ENCODE data around the gene CCL19. TPM values are rescaled to one million over a fixed set of nuclear protein-coding genes. Genes with fewer than 3 reads are reported as not detected.
A peak's percentile ranks its signal among the peaks of the same experiment; 100 is the strongest.
"Not testable (repeated sequence)": the region's sequence is repeated elsewhere in the genome, so short reads cannot be mapped to it uniquely, and the experiment has no call there.

Gene CCL19
- polyA plus RNA-seq (ENCODE audit: insufficient read length in 3 of 3) = under 1 TPM in 1 of 3 donors, not detected in 2; 0.19 TPM
- long read RNA-seq, donor 1 = 0 reads
- long read RNA-seq, donor 2, partial matches to known transcripts = 0 of 1 reads
- long read RNA-seq, donor 2, other reads (novel, unspliced or antisense) = 0 of 1 reads
- long read RNA-seq, donor 3 = 0 reads
- long read RNA-seq, donor 4 = 0 reads
- long read RNA-seq, donor 5 = 0 reads
- long read RNA-seq, donor 6 = 0 reads
- long read RNA-seq, donor 7 = 0 reads
- long read RNA-seq, donor 8 = 0 reads
- long read RNA-seq, donor 9 = 0 reads
- long read RNA-seq, donor 10 = 0 reads
- long read RNA-seq, donor 11 = 0 reads
- long read RNA-seq, donor 12, partial matches to known transcripts = 0 of 1 reads
- long read RNA-seq, donor 12, other reads (novel, unspliced or antisense) = 0 of 1 reads
- long read RNA-seq, donor 13 = 0 reads
- long read RNA-seq, donor 14 = 0 reads
- long read RNA-seq, donor 15 = 0 reads
- long read RNA-seq, donor 16 = 0 reads

GRCh38 chr9:34690983-34691935 lies at the start of gene CCL19:
CCL19 (minus strand) TSS chr9:34691276; CDS start chr9:34691139, 137 bp downstream.
- DNase-seq = no peak

GRCh38 chr9:34740176-34740575 lies 49.1 kb upstream of the CCL19 start:
- DNase-seq = not testable (repeated sequence)

- no peak for DNase-seq
Measured at GRCh38 chr9:34737677-34738260, 46.7 kb upstream of the CCL19 start.

- DNase-seq = no peak
Measured at GRCh38 chr9:34734720-34735119, 43.6 kb upstream of the CCL19 start.

- DNase-seq = no peak
Measured at GRCh38 chr9:34732886-34733285, 41.8 kb upstream of the CCL19 start.

- no peak for DNase-seq
Measured at GRCh38 chr9:34732478-34732877, 41.4 kb upstream of the CCL19 start.

GRCh38 chr9:34723141-34723540 lies 32.1 kb upstream of the CCL19 start:
- no peak for DNase-seq

- not testable (repeated sequence) for DNase-seq
Measured at GRCh38 chr9:34719769-34720025, 28.6 kb upstream of the CCL19 start.

GRCh38 chr9:34719021-34719768 lies 28.1 kb upstream of the CCL19 start:
- DNase-seq = no peak

- DNase-seq = no peak
Measured at GRCh38 chr9:34717996-34718614, 27.0 kb upstream of the CCL19 start.

GRCh38 chr9:34716711-34717110 lies 25.6 kb upstream of the CCL19 start:
- no peak for DNase-seq

- DNase-seq = no peak
Measured at GRCh38 chr9:34715639-34716215, 24.7 kb upstream of the CCL19 start.

- no peak for DNase-seq
Measured at GRCh38 chr9:34714007-34714406, 22.9 kb upstream of the CCL19 start.

- no peak for DNase-seq
Measured at GRCh38 chr9:34712140-34712539, 21.1 kb upstream of the CCL19 start.

GRCh38 chr9:34710023-34710422 lies 18.9 kb upstream of the CCL19 start, which contains the start of gene CCL21:
CCL21 (minus strand) TSS chr9:34710136; CDS start chr9:34710066, 70 bp downstream.
- peak; percentile 41 for DNase-seq

GRCh38 chr9:34709196-34709978 lies 18.3 kb upstream of the CCL19 start:
- no peak for DNase-seq

GRCh38 chr9:34707130-34707529 lies 16.1 kb upstream of the CCL19 start:
- DNase-seq = no peak

GRCh38 chr9:34701769-34702736 lies 11.0 kb upstream of the CCL19 start:
- peak; percentile 68 for DNase-seq
